Mesothelial cell of epicardium (in vitro differentiated cells): ENCODE measurements around the gene LRRC46. TPM values are rescaled to one million over a fixed set of nuclear protein-coding genes. Genes with fewer than 3 reads are reported as not detected.

ENCODE experiments used
- DNase-seq, 2 experiments: peaks; one replicate each; pipeline ENCODE4 v3.0.0; 2021; ENCODE audit warnings: low spot score in 2 of 2; ENCODE audit not compliant: unreplicated experiment in 2 of 2
- H3K27ac Mint-ChIP-seq: 2 replicates; pipeline ENCODE4 v1.8.0; 2021; ENCODE audit warnings: mixed read lengths
- H3K27me3 Mint-ChIP-seq: 2 replicates; pipeline ENCODE4 v1.8.0; 2021; ENCODE audit warnings: low read depth, mixed read lengths
- H3K36me3 Mint-ChIP-seq: 2 replicates; pipeline ENCODE4 v1.8.0; 2021; ENCODE audit warnings: mixed read lengths
- H3K4me1 Mint-ChIP-seq: 2 replicates; pipeline ENCODE4 v1.8.0; 2021; ENCODE audit warnings: mixed read lengths
- H3K4me3 Mint-ChIP-seq: 2 replicates; pipeline ENCODE4 v1.8.0; 2021; ENCODE audit warnings: mild to moderate bottlenecking, moderate library complexity, mixed read lengths
- H3K9me3 Mint-ChIP-seq: 2 replicates; pipeline ENCODE4 v1.8.0; 2021; ENCODE audit warnings: mixed read lengths
- CTCF ChIP-seq: fragments of 200-600 bp; sonication (generic); IDR thresholded peaks from one replicate; pipeline ENCODE4 v1.5.0; 2021; ENCODE audit warnings: antibody characterized with exemption; ENCODE audit not compliant: unreplicated experiment
- total RNA-seq: library from RNA; stranded (reverse); gene quantifications from 3 replicates; pipeline ENCODE4 v1.2.1, GENCODE V29; 2021

LRRC46 gene
- total RNA-seq, 1 donor from 2014 or later: not detected

GRCh38 chr17:47851764-47852112, 20.3 kb downstream of the LRRC46 start:
- DNase-seq: no peak
- Mint-ChIP-seq H3K36me3 (no peaks in the 10 kb centered on the region), H3K27ac (peak overlapping the region; percentile 74), H3K9me3 (no peaks in the 10 kb centered on the region), H3K4me1 (peaks cover 68% of the 10 kb centered on the region), H3K27me3 (peaks cover 51% of the 10 kb centered on the region), H3K4me3 (peak overlapping the region; percentile 66)
- TF ChIP-seq CTCF: no peak

- peak overlapping the region; percentile 74 for H3K27ac Mint-ChIP-seq
- no peak for DNase-seq
- TF ChIP-seq CTCF: no peak
Measured at GRCh38 chr17:47852113-47852949, 20.9 kb downstream of the LRRC46 start.

GRCh38 chr17:47853616-47854015, 22.1 kb downstream of the LRRC46 start:
- no peak overlapping the region for H3K4me3 Mint-ChIP-seq
- H3K27me3 Mint-ChIP-seq: peaks cover 53% of the 10 kb centered on the region
- no peak overlapping the region for H3K27ac Mint-ChIP-seq
- TF ChIP-seq CTCF: no peak
- no peaks in the 10 kb centered on the region for H3K9me3 Mint-ChIP-seq
- H3K4me1 Mint-ChIP-seq: peaks cover 62% of the 10 kb centered on the region
- no peaks in the 10 kb centered on the region for H3K36me3 Mint-ChIP-seq
- no peak for DNase-seq

More at GRCh38 chr17:47852113-47852949, 20.9 kb downstream of the LRRC46 start:
- H3K36me3 Mint-ChIP-seq: no peaks in the 10 kb centered on the region
- peak overlapping the region; percentile 66 for H3K4me3 Mint-ChIP-seq
- peaks cover 62% of the 10 kb centered on the region for H3K4me1 Mint-ChIP-seq
- H3K9me3 Mint-ChIP-seq: no peaks in the 10 kb centered on the region
- peaks cover 50% of the 10 kb centered on the region for H3K27me3 Mint-ChIP-seq

- DNase-seq: no peak
- H3K4me3 Mint-ChIP-seq: no peak overlapping the region
- peaks cover 68% of the 10 kb centered on the region for H3K27me3 Mint-ChIP-seq
- H3K4me1 Mint-ChIP-seq: peaks cover 43% of the 10 kb centered on the region
- peak overlapping the region; percentile 21 for H3K27ac Mint-ChIP-seq
- TF ChIP-seq CTCF: no peak
- H3K36me3 Mint-ChIP-seq: no peaks in the 10 kb centered on the region
- H3K9me3 Mint-ChIP-seq: no peaks in the 10 kb centered on the region
Measured at GRCh38 chr17:47855737-47856136, 24.3 kb downstream of the LRRC46 start.

DNA sequence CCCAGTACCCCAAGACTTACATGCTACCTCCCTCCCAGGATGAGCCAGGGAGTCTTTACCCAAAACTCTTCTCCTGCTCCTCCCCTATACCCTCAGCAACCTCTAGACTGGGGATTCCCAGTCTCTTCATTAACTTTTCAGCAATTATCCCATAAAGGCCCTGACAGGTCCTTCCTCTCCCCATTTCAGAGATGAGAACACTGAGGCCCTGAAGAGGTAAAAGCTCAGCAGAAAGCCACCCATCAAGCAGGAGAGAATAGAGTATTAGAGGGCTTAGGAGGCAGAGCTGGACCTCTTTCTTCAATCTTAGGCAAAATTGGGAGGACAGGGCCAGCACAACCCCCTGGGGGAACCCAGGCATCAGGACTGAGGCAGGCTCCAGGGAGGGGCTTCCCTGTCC, 25.4 kb downstream of the LRRC46 start:
- Mint-ChIP-seq H3K36me3 (no peaks in the 10 kb centered on the region), H3K27me3 (peaks cover 66% of the 10 kb centered on the region), H3K4me1 (peaks cover 39% of the 10 kb centered on the region), H3K27ac (peak overlapping the region; percentile 23), H3K9me3 (no peaks in the 10 kb centered on the region), H3K4me3 (no peak overlapping the region)
- TF ChIP-seq CTCF: no peak
- DNase-seq: no peak
